Placental pericyte (primary cell): ENCODE measurements around the gene SMIM43. TPM values are rescaled to one million over a fixed set of nuclear protein-coding genes. Genes with fewer than 3 reads are reported as not detected.

Source experiments
- total RNA-seq: library from RNA; depleted of rRNA; stranded (reverse); fragments of >200 nt; gene quantifications from 2 replicates; pipeline ENCODE4 v1.2.3, GENCODE V29; 2012

Gene SMIM43
- 0.14 TPM in 1 of 2 replicates, not detected in the other for total RNA-seq

GRCh38 chr4:121764702-121765367 is at the start of gene SMIM43:
TSS of gene SMIM43 (minus strand) at chr4:121765164. CDS start at chr4:121765105, 59 bp downstream.

DNA sequence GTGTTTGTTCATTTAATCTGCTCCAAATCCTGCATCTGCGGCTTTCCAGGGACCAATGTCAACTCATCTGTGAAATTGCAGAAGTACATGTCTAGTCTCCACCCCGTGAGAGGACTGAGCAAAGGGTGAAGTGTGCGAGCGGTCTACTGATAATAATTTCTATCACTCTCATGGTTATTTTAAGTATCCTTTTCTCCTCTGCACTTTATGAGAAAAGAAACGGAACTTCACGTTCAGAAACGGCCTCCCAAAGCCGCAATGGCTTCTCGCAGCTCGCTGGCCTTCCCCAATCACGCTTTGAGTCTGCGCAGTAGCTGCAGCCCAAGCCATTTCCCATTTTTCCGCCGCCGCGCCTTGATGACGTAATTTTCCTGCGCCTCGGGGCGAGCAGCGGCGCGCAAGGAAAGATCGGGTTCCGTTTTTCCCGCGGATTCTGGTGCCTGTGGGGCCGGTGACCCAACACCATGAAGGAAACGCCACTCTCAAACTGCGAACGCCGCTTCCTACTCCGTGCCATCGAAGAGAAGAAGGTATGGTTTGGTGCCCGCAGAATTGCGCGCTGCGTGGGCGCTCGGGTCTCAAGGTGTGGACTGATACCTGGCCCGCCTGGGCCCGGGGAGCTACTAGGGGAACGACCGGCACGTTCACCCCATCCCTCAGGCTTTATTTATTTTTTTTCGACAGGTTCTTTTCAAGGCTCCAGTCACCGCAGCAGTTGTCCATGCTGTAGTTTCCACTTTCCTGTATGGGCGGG is 36.2 kb upstream of the SMIM43 start, which contains the start of gene EXOSC9:
Gene EXOSC9, plus strand, starts transcription at position 363 of the 754 bp plus-strand sequence. Its CDS starts 102 bp downstream, at position 465.

Other genes with a start within 250 kb of the SMIM43 start
- 697 and 734 TPM in 2 replicates for gene ANXA5, start 68.2 kb downstream of the SMIM43 start, total RNA-seq
- 13.6 and 58.4 TPM in 2 replicates for gene EXOSC9, start 36.2 kb upstream of the SMIM43 start, total RNA-seq
- gene CCNA2, start 58.7 kb upstream of the SMIM43 start, total RNA-seq: 2.0 and 129 TPM in 2 replicates
- 17.9 and 30.8 TPM in 2 replicates for gene BBS7, start 105.3 kb upstream of the SMIM43 start, total RNA-seq
- 1.0 TPM in 1 of 2 replicates, not detected in the other for gene TRPC3, start 186.9 kb upstream of the SMIM43 start, total RNA-seq